ENCODE measurements around the gene ZC3H7B.
"Not testable (repeated sequence)": the region's sequence is repeated elsewhere in the genome, so short reads cannot be mapped to it uniquely, and the experiment has no call there.

The ZC3H7B gene

DNA sequence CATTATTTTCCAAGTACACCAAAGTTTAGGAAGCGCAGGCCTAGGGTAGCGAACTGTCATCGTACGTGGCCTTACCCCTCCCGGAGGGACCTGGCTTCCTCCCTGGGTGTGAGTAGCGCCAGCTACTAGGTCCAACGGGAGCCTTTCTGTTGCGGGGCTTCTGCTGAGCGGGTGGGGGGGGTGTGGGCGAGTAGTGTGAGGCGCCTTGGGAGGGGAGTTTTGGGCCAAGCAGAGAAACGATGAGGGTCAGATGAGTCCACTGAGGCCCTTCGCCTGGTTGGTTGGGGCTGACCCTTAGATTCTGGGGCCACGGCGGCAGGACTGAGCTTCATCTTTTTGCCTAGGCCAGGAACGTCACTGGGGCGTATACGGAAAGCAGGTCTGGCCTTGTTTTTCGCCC is 81.3 kb downstream of the ZC3H7B start:
- DNase-seq (ENCODE audit: low read depth) = no peak

DNA sequence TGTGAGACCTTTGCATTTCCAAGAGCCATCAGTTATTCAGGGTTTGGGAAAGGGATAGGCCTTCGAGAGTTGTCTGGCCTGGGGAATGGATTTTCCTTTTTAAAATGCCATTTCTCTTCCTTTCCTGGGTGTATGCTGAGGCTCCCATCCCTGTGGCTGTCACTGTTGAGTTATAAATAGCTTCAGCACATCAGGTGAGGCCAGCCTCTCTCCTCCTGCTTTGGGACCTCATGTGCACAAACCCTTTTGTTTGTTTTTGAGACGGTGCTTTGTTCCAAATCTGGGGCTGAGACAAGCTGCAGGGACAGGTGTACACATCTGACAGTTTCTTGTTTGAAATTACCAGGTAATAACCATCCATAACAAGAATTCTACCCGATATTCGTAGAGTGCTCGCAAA is 81.8 kb downstream of the ZC3H7B start:
- DNase-seq (ENCODE audit: low read depth) = no peak

DNA sequence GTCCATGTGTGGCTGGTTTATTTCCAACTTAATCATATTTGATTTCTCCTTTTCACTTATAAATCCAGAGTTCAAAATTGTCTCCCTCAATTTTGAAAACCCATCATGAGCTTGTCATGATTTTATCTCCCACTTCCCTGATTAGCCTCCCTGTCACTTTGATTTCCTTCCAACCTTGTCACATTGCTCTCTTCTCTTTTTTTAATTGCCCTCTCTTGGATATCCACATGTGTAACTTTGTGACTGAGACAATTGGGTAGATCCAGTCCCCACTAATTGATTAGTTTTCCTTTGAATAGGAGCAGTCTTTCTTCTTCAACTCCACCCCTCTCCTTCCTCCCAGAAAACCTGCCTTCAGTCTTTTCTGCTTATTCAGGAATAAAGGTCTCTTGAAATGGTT is 82.8 kb downstream of the ZC3H7B start:
- no peak for DNase-seq (ENCODE audit: low read depth)

DNA sequence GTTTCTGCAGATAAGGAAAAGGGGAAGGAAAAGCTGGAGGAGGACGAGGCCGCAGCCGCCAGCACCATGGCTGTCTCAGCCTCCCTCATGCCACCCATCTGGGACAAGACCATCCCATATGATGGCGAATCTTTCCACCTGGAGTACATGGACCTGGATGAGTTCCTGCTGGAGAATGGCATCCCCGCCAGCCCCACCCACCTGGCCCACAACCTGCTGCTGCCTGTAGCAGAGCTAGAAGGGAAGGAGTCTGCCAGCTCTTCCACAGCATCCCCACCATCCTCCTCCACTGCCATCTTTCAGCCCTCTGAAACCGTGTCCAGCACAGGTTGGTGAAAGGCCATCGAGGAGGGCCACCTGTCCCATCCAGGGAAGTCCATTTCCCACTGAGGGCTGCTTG is 86.0 kb downstream of the ZC3H7B start:
- no peak for DNase-seq (ENCODE audit: low read depth)

DNA sequence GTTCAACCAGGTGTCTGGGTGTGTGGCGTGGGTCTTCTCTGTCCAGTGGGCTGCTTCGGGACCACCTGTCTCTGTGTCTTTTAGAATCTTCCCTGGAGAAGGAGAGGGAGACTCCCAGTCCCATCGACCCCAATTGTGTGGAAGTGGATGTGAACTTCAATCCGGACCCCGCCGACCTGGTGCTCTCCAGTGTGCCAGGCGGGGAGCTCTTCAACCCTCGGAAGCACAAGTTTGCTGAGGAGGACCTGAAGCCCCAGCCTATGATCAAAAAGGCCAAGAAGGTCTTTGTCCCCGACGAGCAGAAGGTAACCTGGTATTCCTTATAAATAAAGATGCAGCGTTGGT is 92.7 kb downstream of the ZC3H7B start:
- DNase-seq (ENCODE audit: low read depth) = no peak

DNA sequence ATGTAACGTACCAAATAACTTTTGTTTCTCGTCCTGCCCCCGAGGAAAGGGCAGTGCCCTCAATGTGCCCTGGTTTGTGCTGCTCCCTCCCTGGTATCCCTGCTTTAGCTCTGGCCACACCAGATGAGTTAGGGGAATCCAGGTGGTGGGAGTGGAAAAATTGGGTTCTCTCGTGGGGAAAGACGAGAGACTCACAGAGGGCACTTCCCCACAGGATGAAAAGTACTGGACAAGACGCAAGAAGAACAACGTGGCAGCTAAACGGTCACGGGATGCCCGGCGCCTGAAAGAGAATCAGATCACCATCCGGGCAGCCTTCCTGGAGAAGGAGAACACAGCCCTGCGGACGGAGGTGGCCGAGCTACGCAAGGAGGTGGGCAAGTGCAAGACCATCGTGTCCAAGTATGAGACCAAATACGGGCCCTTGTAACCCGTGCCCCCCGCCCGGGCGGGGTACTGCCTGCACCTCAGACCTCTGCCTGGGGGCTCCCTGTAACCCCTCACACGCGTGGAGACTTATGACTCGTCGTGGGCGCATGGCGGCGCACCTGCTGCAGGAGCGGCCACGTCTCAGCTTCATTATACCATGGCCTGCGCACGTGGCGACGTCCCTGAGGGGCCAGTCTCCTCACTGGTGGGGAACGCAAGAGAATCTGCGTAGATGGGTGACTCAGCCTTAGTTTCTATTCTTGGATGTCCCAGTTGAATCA is 94.4 kb downstream of the ZC3H7B start:
- no peak for DNase-seq (ENCODE audit: low read depth)

DNA sequence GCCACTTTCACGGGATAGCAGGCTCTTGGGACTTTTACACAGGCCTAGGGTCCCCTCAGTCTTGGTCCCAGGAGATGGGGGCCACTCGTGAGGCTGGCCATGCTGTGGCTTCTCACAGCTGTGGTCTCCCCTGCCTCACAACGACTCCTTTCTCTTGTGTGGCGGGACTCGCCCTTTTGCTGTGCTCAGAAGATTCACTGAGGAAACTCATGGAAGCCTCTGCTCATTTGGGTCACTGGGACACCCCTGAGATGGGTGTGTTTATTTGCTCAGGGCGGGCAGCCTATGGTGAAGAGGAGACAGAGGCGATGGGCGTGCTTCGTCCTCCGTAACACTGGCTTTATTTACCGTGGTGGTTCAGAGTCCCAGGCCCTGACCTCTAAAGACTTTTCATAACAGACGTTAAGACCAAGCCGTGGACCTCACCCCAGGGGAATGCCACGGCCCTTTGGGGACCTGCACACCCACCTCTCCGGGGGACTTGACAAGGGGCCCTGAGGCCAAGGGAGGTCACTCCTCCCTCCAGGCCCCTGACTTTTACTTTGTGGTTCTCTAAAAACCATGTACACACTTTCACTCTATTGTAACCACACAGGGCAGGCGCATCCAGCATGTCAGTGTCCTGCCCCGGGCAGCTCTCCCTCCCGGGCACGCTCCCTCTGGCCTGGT is 96.0 kb downstream of the ZC3H7B start:
- DNase-seq (ENCODE audit: low read depth) = no peak

DNA sequence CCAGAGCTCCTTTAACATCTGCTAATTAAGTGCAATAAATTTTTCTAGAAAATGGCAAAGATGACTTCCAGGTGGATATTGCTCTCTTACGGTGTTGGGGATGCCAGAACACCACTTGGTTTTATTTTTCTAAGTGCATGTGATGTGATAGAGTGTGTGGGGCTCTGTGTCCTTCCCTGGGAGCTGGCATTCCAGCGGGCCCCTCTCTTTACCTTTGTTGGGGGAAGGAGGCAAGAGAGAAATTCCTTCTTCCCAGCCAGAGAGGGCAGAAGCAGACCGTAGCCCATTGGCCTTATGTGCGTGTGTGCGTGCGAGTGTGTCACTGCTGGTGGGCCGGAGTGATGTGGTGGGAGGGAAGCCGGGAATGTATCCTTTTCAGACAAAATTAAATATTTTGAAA is 97.6 kb downstream of the ZC3H7B start:
- no peak for DNase-seq (ENCODE audit: low read depth)

DNA sequence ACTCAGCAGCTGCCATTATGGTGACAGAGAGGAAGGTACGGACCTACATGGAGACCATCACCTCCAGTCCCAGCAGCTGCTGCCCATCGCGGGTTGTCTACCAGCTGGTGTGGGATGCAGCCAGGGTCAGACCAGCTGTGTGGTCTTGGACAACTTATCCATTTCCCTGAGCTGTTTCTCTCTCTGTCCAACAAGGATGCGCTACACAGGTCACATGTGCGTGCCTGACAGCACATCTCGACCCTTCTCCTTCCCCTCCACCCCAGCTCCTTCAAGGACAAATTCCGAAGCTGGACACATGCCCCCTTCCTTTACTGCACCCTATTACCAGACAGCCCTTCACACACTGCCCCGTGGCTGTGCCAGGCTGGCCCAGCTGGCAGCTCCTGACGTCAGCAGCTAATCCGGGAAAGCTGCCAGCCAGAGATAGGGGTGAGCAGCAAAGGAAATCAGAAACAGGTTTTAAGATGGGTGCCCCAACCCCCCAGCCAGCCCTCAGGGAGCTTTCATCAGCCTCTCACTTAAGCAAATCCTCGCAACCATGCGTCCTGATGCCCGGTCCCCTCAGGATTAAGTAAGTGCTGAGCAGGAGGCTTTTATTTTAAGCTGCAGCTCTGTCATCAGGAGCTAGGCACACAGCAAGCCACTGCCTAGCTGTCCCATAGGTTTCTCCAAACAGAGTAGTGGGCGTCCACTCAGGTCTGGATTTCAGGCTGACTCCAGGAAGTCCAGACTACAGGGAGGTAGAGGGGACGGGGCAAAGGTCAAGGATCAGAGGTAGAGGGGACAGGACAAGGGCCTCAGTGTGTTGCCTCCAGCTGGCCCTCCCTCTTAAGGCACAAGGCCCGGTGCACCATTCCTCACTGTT is 100.7 kb downstream of the ZC3H7B start:
- DNase-seq (ENCODE audit: low read depth) = no peak

DNA sequence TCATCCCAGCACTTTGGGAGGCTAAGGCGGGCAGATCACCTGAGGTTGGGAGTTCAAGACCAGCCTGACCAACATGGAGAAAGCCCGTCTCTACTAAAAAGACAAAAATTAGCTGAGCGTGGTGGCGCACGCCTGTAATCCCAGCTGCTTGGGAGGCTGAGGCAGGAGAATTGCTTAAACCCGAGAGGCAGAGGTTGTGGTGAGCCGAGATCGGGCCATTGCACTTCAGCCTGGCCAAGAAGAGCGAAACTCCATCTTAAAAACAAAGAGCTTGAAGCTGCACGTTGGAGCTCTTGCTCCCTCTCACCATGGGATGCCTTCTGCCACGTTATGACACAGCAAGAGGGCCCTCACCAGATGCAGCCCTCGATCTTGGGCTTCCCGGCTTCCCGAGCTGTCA is 101.5 kb downstream of the ZC3H7B start:
- not testable (repeated sequence) for DNase-seq (ENCODE audit: low read depth)

DNA sequence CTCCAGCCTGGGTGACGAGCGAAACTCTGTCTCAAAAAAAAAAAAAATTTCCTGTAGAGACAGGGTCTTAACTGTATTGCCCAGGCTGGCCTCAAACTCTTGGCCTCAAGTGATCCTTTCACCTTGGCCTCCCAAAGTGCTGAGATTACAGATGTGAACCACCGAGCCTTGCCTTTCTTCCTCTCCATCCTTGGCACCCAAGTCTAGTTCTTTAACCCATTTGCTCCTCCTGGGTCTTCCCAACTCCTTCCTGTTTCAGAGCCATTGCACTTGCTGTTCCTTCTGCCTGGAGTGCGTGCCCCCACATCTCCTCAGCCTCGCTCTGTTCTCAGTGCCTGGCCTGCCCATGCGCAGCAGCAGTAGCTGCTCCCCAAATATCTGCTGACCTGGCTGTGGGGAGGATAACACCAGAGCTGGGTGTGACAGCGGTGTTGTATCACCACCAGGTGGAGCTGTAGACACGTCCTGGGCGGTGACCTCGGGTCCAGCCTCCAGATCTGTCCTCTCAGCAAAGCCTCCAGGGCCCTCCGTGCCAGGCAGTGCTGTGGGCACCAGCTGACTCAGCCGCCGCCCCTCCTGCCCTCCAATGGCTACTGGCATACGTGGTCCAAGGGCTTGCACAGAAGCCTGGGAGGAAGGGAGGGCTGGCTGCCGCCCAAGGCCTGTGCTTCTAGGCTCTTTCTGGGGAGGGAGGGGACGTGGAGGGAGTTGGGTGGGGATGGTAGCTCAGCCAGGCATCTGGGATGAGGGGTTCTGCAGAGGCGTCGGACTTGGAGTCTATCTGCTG is 102.4 kb downstream of the ZC3H7B start:
- peak; percentile 66 for DNase-seq (ENCODE audit: low read depth)

DNA sequence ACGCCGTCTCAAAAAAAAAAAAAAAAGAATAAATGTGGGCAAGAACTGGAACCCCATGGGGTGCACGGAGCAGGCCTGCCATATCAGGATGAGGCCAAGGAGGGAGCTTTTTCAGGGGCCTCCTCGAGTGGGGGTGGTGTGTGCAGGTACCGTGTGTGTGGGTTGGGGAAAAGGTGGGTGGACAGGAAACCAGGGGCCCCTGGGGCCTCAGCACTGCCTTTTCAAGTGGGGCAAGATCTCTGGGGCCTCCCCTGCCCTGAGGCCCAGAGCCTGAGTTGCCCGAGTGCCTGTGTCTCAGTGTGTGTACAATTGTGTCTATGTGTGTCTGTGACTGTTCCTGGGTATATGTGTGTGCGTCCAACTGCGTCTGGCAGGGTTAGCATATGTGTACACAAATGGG is 104.3 kb downstream of the ZC3H7B start:
- no peak for DNase-seq (ENCODE audit: low read depth)

DNA sequence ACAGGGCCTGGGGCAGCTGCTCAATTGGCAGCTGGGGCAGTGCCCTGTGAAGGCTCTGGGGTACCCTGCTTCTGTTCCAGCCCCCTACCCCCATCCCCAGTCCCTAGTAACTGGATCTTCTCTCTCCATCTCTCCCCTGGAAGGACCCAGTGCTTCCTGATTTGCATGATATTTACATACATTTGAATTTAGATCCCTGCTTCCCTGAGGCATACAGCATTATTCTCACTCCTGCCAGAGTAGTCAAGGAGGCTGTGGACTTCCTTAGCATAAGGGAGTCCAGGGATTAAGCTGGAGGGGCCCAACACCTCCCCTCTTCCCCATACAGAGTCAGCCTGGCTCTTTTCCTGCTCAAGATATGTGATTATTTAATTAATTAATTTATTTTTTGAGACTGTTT is 105.1 kb downstream of the ZC3H7B start:
- DNase-seq (ENCODE audit: low read depth) = no peak

DNA sequence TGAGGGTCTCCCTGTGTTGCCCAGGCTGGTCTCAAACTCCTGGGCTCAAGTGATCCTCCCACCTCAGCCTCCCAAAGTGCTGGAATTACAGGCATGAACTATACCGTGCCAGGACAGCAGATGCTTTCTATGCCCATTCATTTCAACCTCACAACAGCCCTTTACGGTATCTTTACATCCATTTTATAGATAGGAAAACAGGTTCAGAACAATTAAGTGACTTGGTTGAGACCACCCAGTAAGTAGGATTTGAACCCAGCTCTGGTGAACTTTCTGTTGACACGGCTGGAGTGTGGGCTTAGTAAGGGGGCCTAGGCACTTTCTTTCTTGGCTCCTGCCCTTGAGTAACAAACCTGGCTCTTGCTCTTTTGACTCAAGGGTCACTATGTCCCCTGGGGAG is 106.1 kb downstream of the ZC3H7B start:
- DNase-seq (ENCODE audit: low read depth) = no peak

DNA sequence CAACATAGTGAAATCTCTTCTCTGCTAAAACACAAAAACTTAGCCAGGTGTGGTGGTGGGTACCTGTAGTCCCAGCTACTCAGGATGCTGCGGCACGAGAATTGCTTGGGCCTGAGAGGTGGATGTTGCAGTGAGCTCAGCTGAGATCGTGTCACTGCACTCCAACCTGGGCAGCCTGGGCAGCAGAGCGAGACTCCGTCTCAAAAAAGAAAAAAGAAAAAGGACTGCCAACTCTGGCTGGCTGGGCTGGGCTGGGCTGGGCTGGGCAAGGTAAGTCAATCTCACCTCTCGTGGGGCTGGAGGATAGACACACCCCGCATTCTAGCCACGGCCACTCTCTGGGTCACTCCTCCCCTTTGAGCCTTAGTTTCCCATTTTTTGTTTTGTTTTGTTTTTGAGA is 107.3 kb downstream of the ZC3H7B start:
- no peak for DNase-seq (ENCODE audit: low read depth)
